H1 (cell line): ENCODE data around the gene C2CD3. TPM values are rescaled to one million over a fixed set of nuclear protein-coding genes. Genes with fewer than 3 reads are reported as not detected.

Experiments used
- CTCF ChIA-PET: fragments of 300-600 bp; sonication (Branson Sonifier 250); formaldehyde crosslinking; loops from one replicate; lab custom pipeline; 2021; ENCODE audit not compliant: partially characterized antibody; lab: Charles Lee
- POLR2A ChIA-PET: fragments of 300-600 bp; sonication (Branson Sonifier 250); formaldehyde crosslinking; loops from one replicate; lab custom pipeline; 2021; ENCODE audit warnings: inconsistent platforms; ENCODE audit not compliant: partially characterized antibody; lab: Charles Lee
- DNase-seq, 2 experiments: peaks; one replicate each; pipeline versions ENCODE4 v3.0.0 to v3.0.0-alpha.2; 2010 to 2022; ENCODE audit warnings: low spot score in 2 of 2, low read depth in 1 of 2, mixed read lengths in 1 of 2
- FAIRE-seq: peaks from 2 replicates; lab custom pipeline; 2011; peaks lifted over from hg19 to GRCh38; lab: Jason Lieb, UNC
- H2AFZ ChIP-seq: 2 replicates; pipeline ENCODE4 v1.8.1; 2012; ENCODE audit warnings: low read length, inconsistent platforms
- H2AK5ac ChIP-seq: 2 replicates; pipeline ENCODE4 v1.6.1; 2013; ENCODE audit warnings: low read depth, low read length
- H2BK120ac ChIP-seq: replicated peaks from 2 replicates; pipeline ENCODE3; 2013; ENCODE audit warnings: low read depth, low read length, inconsistent platforms
- H2BK12ac ChIP-seq: 2 replicates; pipeline ENCODE4 v1.6.1; 2013; ENCODE audit warnings: low read depth, low read length
- H2BK15ac ChIP-seq: 2 replicates; pipeline ENCODE4 v1.6.1; 2013; ENCODE audit warnings: low read length
- H2BK20ac ChIP-seq: 2 replicates; pipeline ENCODE4 v1.6.1; 2013; ENCODE audit warnings: low read length
- H2BK5ac ChIP-seq: 2 replicates; pipeline ENCODE4 v1.6.1; 2013; ENCODE audit warnings: low read depth, low read length
- H3K14ac ChIP-seq: 2 replicates; pipeline ENCODE4 v1.6.1; 2013; ENCODE audit warnings: inconsistent platforms; ENCODE audit not compliant: insufficient read length
- H3K18ac ChIP-seq: 2 replicates; pipeline ENCODE4 v1.6.1; 2013; ENCODE audit warnings: low read length; ENCODE audit errors: extremely low read depth
- H3K23ac ChIP-seq: 2 replicates; pipeline ENCODE4 v1.6.1; 2013; ENCODE audit warnings: inconsistent platforms; ENCODE audit not compliant: insufficient read length
- H3K23me2 ChIP-seq: 2 replicates; pipeline ENCODE4 v1.6.1; 2013; ENCODE audit warnings: low read depth, low read length
- H3K27ac ChIP-seq: 2 replicates; pipeline ENCODE4 v1.6.1; 2011; ENCODE audit warnings: low read depth, low read length, inconsistent platforms
- H3K27me3 ChIP-seq, 4 experiments: replicated peaks in 1 of 4; 1 replicate in 1 of 4; 2 replicates in 3 of 4; pipeline versions ENCODE4 v1.6.1 to v1.8.1; 2011 to 2013; ENCODE audit warnings: low read length in 3 of 4, mild to moderate bottlenecking in 3 of 4, inconsistent platforms in 2 of 4, mixed read lengths in 2 of 4, moderate library complexity in 1 of 4; ENCODE audit not compliant: control insufficient read depth in 3 of 4, insufficient read depth in 3 of 4; ENCODE audit errors: extremely low read depth in 1 of 4
- H3K36me3 ChIP-seq, 4 experiments: 2 replicates each; pipeline versions ENCODE4 v1.6.1 to v1.8.1; 2011 to 2013; ENCODE audit warnings: mild to moderate bottlenecking in 4 of 4, low read length in 3 of 4, moderate library complexity in 2 of 4, control low read depth in 1 of 4, inconsistent platforms in 1 of 4; ENCODE audit not compliant: insufficient read depth in 4 of 4, control insufficient read depth in 2 of 4
- H3K4ac ChIP-seq: replicated peaks from 2 replicates; pipeline ENCODE3; 2013; ENCODE audit warnings: low read length, low read depth, mixed read lengths, inconsistent platforms; ENCODE audit not compliant: insufficient read length
- H3K4me1 ChIP-seq, 4 experiments: replicated peaks in 1 of 4; 1 replicate in 1 of 4; 2 replicates in 3 of 4; pipeline versions ENCODE4 v1.6.1 to v1.8.1; 2011 to 2013; ENCODE audit warnings: low read length in 3 of 4, inconsistent platforms in 2 of 4, mixed read lengths in 1 of 4; ENCODE audit not compliant: insufficient read depth in 4 of 4, control insufficient read depth in 3 of 4
- H3K4me2 ChIP-seq, 2 experiments: 2 replicates each; pipeline versions ENCODE4 v1.6.1 to v1.8.1; 2011 to 2013; ENCODE audit warnings: low read depth in 2 of 2, low read length in 2 of 2, control low read depth in 1 of 2, inconsistent platforms in 1 of 2, mild to moderate bottlenecking in 1 of 2; ENCODE audit not compliant: insufficient read depth in 1 of 2
- H3K4me3 ChIP-seq, 4 experiments: fragments of 200-600, 300-600 bp in 1 of 4; sonication (generic), shearing (Covaris generic), sonication (Bioruptor Twin) in 1 of 4; 2 replicates each; pipeline versions ENCODE4 v1.5.1 to v1.8.1; 2011 to 2016; ENCODE audit warnings: low read length in 4 of 4, low read depth in 3 of 4, control low read depth in 2 of 4, inconsistent platforms in 2 of 4, mild to moderate bottlenecking in 2 of 4, mixed read lengths in 1 of 4, moderate library complexity in 1 of 4; ENCODE audit not compliant: insufficient read depth in 2 of 4; ENCODE audit errors: extremely low read depth in 1 of 4
- H3K56ac ChIP-seq: replicated peaks from 2 replicates; pipeline ENCODE3; 2013; ENCODE audit warnings: low read depth, mild to moderate bottlenecking, mixed read lengths, low read length, inconsistent platforms; ENCODE audit not compliant: insufficient read length
- H3K79me1 ChIP-seq: 2 replicates; pipeline ENCODE4 v1.6.1; 2013; ENCODE audit warnings: low read depth, low read length, control low read depth
- H3K79me2 ChIP-seq, 2 experiments: 2 replicates each; pipeline versions ENCODE4 v1.6.1 to v1.8.1; 2012 to 2013; ENCODE audit warnings: low read length in 2 of 2, mild to moderate bottlenecking in 2 of 2, inconsistent platforms in 1 of 2; ENCODE audit not compliant: insufficient read depth in 2 of 2, control insufficient read depth in 1 of 2
- H3K9ac ChIP-seq, 4 experiments: replicated peaks in 1 of 4; 1 replicate in 1 of 4; 2 replicates in 3 of 4; pipeline versions ENCODE4 v1.6.1 to v1.8.1; 2011 to 2013; ENCODE audit warnings: low read depth in 3 of 4, low read length in 3 of 4, control low read depth in 2 of 4, mild to moderate bottlenecking in 2 of 4, moderate library complexity in 2 of 4, inconsistent platforms in 1 of 4; ENCODE audit errors: extremely low read depth in 1 of 4
- H3K9me3 ChIP-seq, 2 experiments: 2 replicates each; pipeline versions ENCODE4 v1.6.1 to v1.8.1; 2012 to 2013; ENCODE audit warnings: mild to moderate bottlenecking in 2 of 2, moderate library complexity in 2 of 2, control low read depth in 1 of 2, inconsistent platforms in 1 of 2, low read depth in 1 of 2, low read length in 1 of 2, mixed read lengths in 1 of 2; ENCODE audit not compliant: insufficient read depth in 2 of 2
- H4K20me1 ChIP-seq, 2 experiments: replicated peaks in 1 of 2; 2 replicates each; pipeline versions ENCODE3 to v1.8.1; 2011 to 2013; ENCODE audit warnings: inconsistent platforms in 2 of 2, low read length in 2 of 2, mild to moderate bottlenecking in 1 of 2; ENCODE audit not compliant: insufficient read depth in 2 of 2, control insufficient read depth in 1 of 2
- H4K5ac ChIP-seq: 2 replicates; pipeline ENCODE4 v1.6.1; 2013; ENCODE audit warnings: low read length, low read depth, mixed read lengths, inconsistent platforms; ENCODE audit not compliant: insufficient read length
- H4K8ac ChIP-seq: 2 replicates; pipeline ENCODE4 v1.8.0; 2013; ENCODE audit warnings: mild to moderate bottlenecking, moderate library complexity, low read length, inconsistent platforms; ENCODE audit not compliant: insufficient read depth; ENCODE audit errors: extremely low read depth
- H4K91ac ChIP-seq: replicated peaks from 2 replicates; pipeline ENCODE3; 2013; ENCODE audit warnings: low read length, mixed read lengths, inconsistent platforms; ENCODE audit not compliant: insufficient read length
- GABPA ChIP-seq: IDR thresholded peaks from 2 replicates; pipeline ENCODE4 v1.6.1; 2011; ENCODE audit warnings: mild to moderate bottlenecking, low read length, moderate library complexity, borderline replicate concordance; ENCODE audit not compliant: insufficient read depth
- NANOG ChIP-seq: IDR thresholded peaks from 2 replicates; pipeline ENCODE4 v1.6.1; 2011; ENCODE audit warnings: low read length, low read depth, mild to moderate bottlenecking, inconsistent platforms; ENCODE audit not compliant: insufficient read depth, poor library complexity, severe bottlenecking
- WGBS, 2 experiments: shearing (Covaris generic) in 1 of 2; methylation state at CpG; one replicate each; pipeline versions ENCODE4 v1.1.6 to v1.1.7; 2013 to 2015; ENCODE audit warnings: low lambda C conversion rate in 2 of 2, mixed read lengths in 2 of 2, inconsistent platforms in 1 of 2, low coverage in 1 of 2, missing lambda C conversion rate in 1 of 2; ENCODE audit not compliant: insufficient replicate concordance in 2 of 2, insufficient coverage in 1 of 2, insufficient read length in 1 of 2; ENCODE audit errors: extremely low coverage in 1 of 2, missing lambda C conversion rate in 1 of 2; 5-methylcytosine and 5-hydroxymethylcytosine counted together
- polyA plus RNA-seq, 7 experiments: library from polyadenylated mRNA; depleted of rRNA in 3 of 7; stranded (reverse) in 5 of 7; unstranded in 2 of 7; fragments of >200 nt in 5 of 7; fragments of 200-250 nt in 2 of 7; gene quantifications; 1 replicate in 5 of 7; 2 replicates in 1 of 7; 4 replicates in 1 of 7; pipeline versions ENCODE4 v1.2.1 to v1.2.3, GENCODE V29; 2011 to 2013; ENCODE audit warnings: missing spikeins in 2 of 7, mixed read lengths in 2 of 7
- total RNA-seq: library from RNA; stranded (reverse); fragmentation: NEBNext Ultra II Directional; extraction: Animal tissue kit (Norgen Biotek cat#: 25700); gene quantifications from 2 replicates; pipeline ENCODE4 v1.2.1, GENCODE V29; 2021

C2CD3 gene
- total and polyA plus RNA-seq, 2 of the 8 experiments (the other 6 are each of a cell fraction or from before 2014, with no cell fraction given), result 11.0 to 29.1 TPM

GRCh38 chr11:73998846-73999575 lies 171.8 kb downstream of the C2CD3 start:
- Histone ChIP-seq H3K14ac (no peak overlapping the region), H3K4me2 (no peak overlapping the region), H3K79me1 (no peaks in the 10 kb centered on the region), H3K4ac (no peak overlapping the region), H4K8ac (no peak overlapping the region), H3K9me3 (no peaks in the 10 kb centered on the region), H2BK120ac (no peak overlapping the region), H3K56ac (no peak overlapping the region), H3K23me2 (no peaks in the 10 kb centered on the region), H3K18ac (no peak overlapping the region), H2BK20ac (no peak overlapping the region), H2AK5ac (no peak overlapping the region), H3K79me2 (no peaks in the 10 kb centered on the region), H3K4me1 (no peaks in the 10 kb centered on the region; a peak in 1 of 7 replicates), H3K23ac (no peak overlapping the region), H2BK5ac (no peak overlapping the region), H3K9ac (no peak overlapping the region), H3K27ac (no peak overlapping the region), H4K20me1 (no peaks in the 10 kb centered on the region), H2AFZ (no peak overlapping the region), H2BK12ac (no peak overlapping the region), H4K91ac (no peak overlapping the region), H2BK15ac (no peak overlapping the region), H3K27me3 (no peaks in the 10 kb centered on the region), H3K36me3 (no peaks in the 10 kb centered on the region; a peak in 2 of 8 replicates), H4K5ac (no peak overlapping the region), H3K4me3 (no peak overlapping the region)
- POLR2A ChIA-PET, result interaction anchor here (2.3 kb wide), 1 partner anchor 16 kb away, joined by 11 read pairs; the partner anchor contains the start of gene UCP2
- no peak for TF ChIP-seq GABPA
- TF ChIP-seq NANOG, result no peak
- 87% methylated on average over 13 of the region's 13 CpGs; no CpG with 5 or more reads in 1 of the 2 experiments for WGBS, 2 experiments
- DNase-seq, result no peak
- CTCF ChIA-PET, result interaction anchor here (0.6 to 1.7 kb wide), 2 partner anchors 11 to 19 kb away, joined by 3 read pairs; no protein-coding TSS in a partner anchor
- no peak for FAIRE-seq
